ENCODE data around the gene CCDC188. TPM values are rescaled to one million over a fixed set of nuclear protein-coding genes. Genes with fewer than 3 reads are reported as not detected.

CCDC188 gene
- total RNA-seq = under 1 TPM in 1 of 3 donors, not detected in 2; 0.64 TPM
- total RNA-seq (2013) = 0.16 TPM

- H3K27me3 Mint-ChIP-seq (ENCODE audit: low read depth in 2 of 2) = no peaks in the 10 kb centered on the region
- H3K36me3 Mint-ChIP-seq = no peaks in the 10 kb centered on the region
- Histone ChIP-seq H3K4me3 (ENCODE audit: low read length) (no peak within 1 kb of the TSS), H3K27ac (ENCODE audit: low read length) (no peak within 1 kb of the TSS), H3K27me3 (ENCODE audit: control insufficient read depth, insufficient read depth, low read length) (no peaks in the 10 kb centered on the region), H3K4me1 (ENCODE audit: control insufficient read depth, insufficient read depth, low read length) (peaks cover 12% of the 10 kb centered on the region), H3K9me3 (ENCODE audit: control insufficient read depth, insufficient read depth, low read length) (no peaks in the 10 kb centered on the region), H3K36me3 (ENCODE audit: control insufficient read depth, insufficient read depth, low read length) (no peaks in the 10 kb centered on the region)
- no peak within 1 kb of the TSS for H3K4me3 Mint-ChIP-seq
- no peak for TF ChIP-seq CTCF (IDR thresholded peaks at IDR 0.05)
- H3K27ac Mint-ChIP-seq = no peak within 1 kb of the TSS
- no peaks in the 10 kb centered on the region for H3K9me3 Mint-ChIP-seq
- 78% methylated on average over 13 of the region's 14 CpGs for WGBS (ENCODE audit: insufficient coverage)
- H3K4me1 Mint-ChIP-seq = no peaks in the 10 kb centered on the region
- intact Hi-C loops (cut with micrococcal nuclease) = no loop called here
- no peak for ATAC-seq
- DNase-seq = no peak
Observed at GRCh38 chr22:20150381-20151275, at the start of gene CCDC188. Gene CCDC188, minus strand, starts transcription at chr22:20151055. Its CDS starts 69 bp downstream, at chr22:20150986.

- DNase-seq (no peak), ATAC-seq (no peak)
- 91% methylated on average over 5 of the region's 5 CpGs for WGBS (ENCODE audit: insufficient coverage)
- Mint-ChIP-seq H3K27me3 (ENCODE audit: low read depth in 2 of 2) (no peaks in the 10 kb centered on the region), H3K9me3 (no peaks in the 10 kb centered on the region), H3K36me3 (no peaks in the 10 kb centered on the region), H3K4me3 (no peak overlapping the region), H3K27ac (no peak overlapping the region), H3K4me1 (no peaks in the 10 kb centered on the region)
- no peak overlapping the region for H3K4me3 ChIP-seq (ENCODE audit: low read length)
- TF ChIP-seq CTCF (IDR thresholded peaks at IDR 0.05) = no peak
- no peaks in the 10 kb centered on the region for H3K4me1 ChIP-seq (ENCODE audit: control insufficient read depth, insufficient read depth, low read length)
- intact Hi-C loops (cut with micrococcal nuclease) = no loop called here
- no peaks in the 10 kb centered on the region for H3K27me3 ChIP-seq (ENCODE audit: control insufficient read depth, insufficient read depth, low read length)
- H3K36me3 ChIP-seq (ENCODE audit: control insufficient read depth, insufficient read depth, low read length) = no peaks in the 10 kb centered on the region
- H3K9me3 ChIP-seq (ENCODE audit: control insufficient read depth, insufficient read depth, low read length) = no peaks in the 10 kb centered on the region
- no peak overlapping the region for H3K27ac ChIP-seq (ENCODE audit: low read length)
Observed at GRCh38 chr22:20199906-20200305, 49.1 kb upstream of the CCDC188 start.

- ATAC-seq = no peak
- 89% methylated on average over 1 of the region's 1 CpG for whole genome bisulfite sequencing (ENCODE audit: insufficient coverage)
Observed at GRCh38 chr22:20199413-20199842, 48.6 kb upstream of the CCDC188 start.

More at GRCh38 chr22:20199413-20199842, 48.6 kb upstream of the CCDC188 start:
- H3K27me3 Mint-ChIP-seq (ENCODE audit: low read depth in 2 of 2) = no peaks in the 10 kb centered on the region
- H3K4me1 Mint-ChIP-seq = no peaks in the 10 kb centered on the region
- Histone ChIP-seq H3K4me3 (ENCODE audit: low read length) (no peak overlapping the region), H3K4me1 (ENCODE audit: control insufficient read depth, insufficient read depth, low read length) (no peaks in the 10 kb centered on the region), H3K27me3 (ENCODE audit: control insufficient read depth, insufficient read depth, low read length) (no peaks in the 10 kb centered on the region), H3K36me3 (ENCODE audit: control insufficient read depth, insufficient read depth, low read length) (no peaks in the 10 kb centered on the region), H3K27ac (ENCODE audit: low read length) (no peak overlapping the region), H3K9me3 (ENCODE audit: control insufficient read depth, insufficient read depth, low read length) (no peaks in the 10 kb centered on the region)
- no peak overlapping the region for H3K4me3 Mint-ChIP-seq
- TF ChIP-seq CTCF (IDR thresholded peaks at IDR 0.05) = no peak
- no peaks in the 10 kb centered on the region for H3K9me3 Mint-ChIP-seq
- intact Hi-C loops (cut with micrococcal nuclease) = no loop called here
- H3K36me3 Mint-ChIP-seq = no peaks in the 10 kb centered on the region
- no peak overlapping the region for H3K27ac Mint-ChIP-seq
- no peak for DNase-seq

Data from natural killer cell (primary cell).